ENCODE results near the gene IL12RB2. TPM values are rescaled to one million over a fixed set of nuclear protein-coding genes. Genes with fewer than 3 reads are reported as not detected.

The IL12RB2 gene
- total RNA-seq, 1 experiment from 2014 or later, result not detected

DNA sequence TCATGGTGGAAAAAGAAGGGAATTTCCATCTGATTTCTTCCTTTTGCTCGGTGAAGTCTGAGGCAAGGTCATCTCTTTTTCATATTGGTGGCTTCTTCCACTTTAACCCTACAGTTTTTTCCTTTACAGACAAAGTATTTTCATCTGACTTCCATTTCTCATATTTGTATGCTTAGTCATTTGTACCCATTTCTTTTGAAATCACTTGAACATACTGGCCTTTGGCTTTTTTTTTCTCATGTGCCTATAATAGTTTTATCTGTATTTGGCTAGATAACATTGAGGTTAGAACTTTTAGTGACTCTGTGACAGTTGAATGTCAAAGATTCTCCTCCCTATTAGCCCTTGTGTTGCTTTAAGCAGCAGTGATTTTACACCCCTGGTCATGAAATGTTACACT is 27.7 kb downstream of the IL12RB2 start:
- H3F3A ChIP-seq (ENCODE audit: low read length, unreplicated experiment), result no peaks in the 10 kb centered on the region
- H3K27ac ChIP-seq (ENCODE audit: low read length), result no peak overlapping the region
- DNase-seq (no peak), ATAC-seq (no peak)
- H3K79me2 ChIP-seq (ENCODE audit: low read length), result no peaks in the 10 kb centered on the region
- H2AFZ ChIP-seq (ENCODE audit: low read length), result no peak overlapping the region
- H3K9me3 ChIP-seq (ENCODE audit: low read length), result no peaks in the 10 kb centered on the region
- no peaks in the 10 kb centered on the region for H4K20me1 ChIP-seq (ENCODE audit: low read length)
- POLR2A ChIA-PET (ENCODE audit: unreplicated experiment), result no interaction called here
- H3K4me3 ChIP-seq (ENCODE audit: low read length), result no peak overlapping the region
- H3K9me2 ChIP-seq (replicated peaks; ENCODE audit: low read length), result no peaks in the 10 kb centered on the region
- TF ChIP-seq, protein P1, sequence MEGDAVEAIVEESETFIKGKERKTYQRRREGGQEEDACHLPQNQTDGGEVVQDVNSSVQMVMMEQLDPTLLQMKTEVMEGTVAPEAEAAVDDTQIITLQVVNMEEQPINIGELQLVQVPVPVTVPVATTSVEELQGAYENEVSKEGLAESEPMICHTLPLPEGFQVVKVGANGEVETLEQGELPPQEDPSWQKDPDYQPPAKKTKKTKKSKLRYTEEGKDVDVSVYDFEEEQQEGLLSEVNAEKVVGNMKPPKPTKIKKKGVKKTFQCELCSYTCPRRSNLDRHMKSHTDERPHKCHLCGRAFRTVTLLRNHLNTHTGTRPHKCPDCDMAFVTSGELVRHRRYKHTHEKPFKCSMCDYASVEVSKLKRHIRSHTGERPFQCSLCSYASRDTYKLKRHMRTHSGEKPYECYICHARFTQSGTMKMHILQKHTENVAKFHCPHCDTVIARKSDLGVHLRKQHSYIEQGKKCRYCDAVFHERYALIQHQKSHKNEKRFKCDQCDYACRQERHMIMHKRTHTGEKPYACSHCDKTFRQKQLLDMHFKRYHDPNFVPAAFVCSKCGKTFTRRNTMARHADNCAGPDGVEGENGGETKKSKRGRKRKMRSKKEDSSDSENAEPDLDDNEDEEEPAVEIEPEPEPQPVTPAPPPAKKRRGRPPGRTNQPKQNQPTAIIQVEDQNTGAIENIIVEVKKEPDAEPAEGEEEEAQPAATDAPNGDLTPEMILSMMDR (conservative IDR thresholded peaks at IDR 0.05; ENCODE audit: low read depth, low read length), result no peak
- TF ChIP-seq EZH2phosphoT487 (IDR thresholded peaks at IDR 0.05; ENCODE audit: borderline replicate concordance, low read length) (no peak), EZH2 (IDR thresholded peaks at IDR 0.05; ENCODE audit: low read length, unreplicated experiment) (no peak)
- H3K36me3 ChIP-seq (ENCODE audit: low read depth, low read length), result no peaks in the 10 kb centered on the region
- H3K27me3 ChIP-seq (ENCODE audit: low read length), result no peaks in the 10 kb centered on the region
- intact Hi-C loops (cut with micrococcal nuclease), result loop anchor here (10.0 kb wide), 1 partner anchor 191 kb away; no protein-coding TSS in a partner anchor
- H3K4me2 ChIP-seq (ENCODE audit: low read length), result no peak overlapping the region
- no peak overlapping the region for H3K9ac ChIP-seq (ENCODE audit: low read length)
- CTCF ChIA-PET, result no interaction called here
- BruUV-seq (replicated peaks), result no TSS peak
- peaks cover 12% of the 10 kb centered on the region for H3K4me1 ChIP-seq (ENCODE audit: insufficient read depth, low read length)

DNA sequence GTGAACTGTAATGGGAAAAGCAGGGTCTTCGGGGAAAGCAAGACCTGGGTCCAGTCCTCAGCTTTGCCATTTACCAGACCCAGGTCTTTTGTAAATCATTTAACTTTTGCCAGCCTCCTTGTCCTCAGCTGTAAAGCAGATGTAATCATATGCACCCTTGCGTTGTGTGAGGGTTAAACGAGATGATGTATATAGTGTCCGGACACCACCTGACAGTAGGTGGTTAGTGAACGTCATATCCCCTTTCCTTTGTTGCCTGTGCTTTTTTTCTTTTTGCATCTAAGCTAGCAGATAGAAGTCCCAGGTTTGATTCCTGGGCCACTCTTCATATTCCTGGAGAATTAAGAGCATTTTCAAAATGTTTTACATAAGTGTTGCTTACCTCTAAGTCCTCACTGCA is 28.5 kb downstream of the IL12RB2 start:
- ATAC-seq, result no peak
- no peak for DNase-seq
- H2AFZ ChIP-seq (ENCODE audit: low read length), result no peak overlapping the region
- H3K9ac ChIP-seq (ENCODE audit: low read length), result no peak overlapping the region
- no peaks in the 10 kb centered on the region for H3K9me3 ChIP-seq (ENCODE audit: low read length)
- no TSS peak for BruUV-seq (replicated peaks)
- no peak overlapping the region for H3K27ac ChIP-seq (ENCODE audit: low read length)
- intact Hi-C loops (cut with micrococcal nuclease), result loop anchor here (10.0 kb wide), 1 partner anchor 191 kb away; no protein-coding TSS in a partner anchor
- H3K4me2 ChIP-seq (ENCODE audit: low read length), result no peak overlapping the region
- no peaks in the 10 kb centered on the region for H3K9me2 ChIP-seq (replicated peaks; ENCODE audit: low read length)
- H3K4me1 ChIP-seq (ENCODE audit: insufficient read depth, low read length), result peaks cover 13% of the 10 kb centered on the region
- CTCF ChIA-PET, result no interaction called here
- POLR2A ChIA-PET (ENCODE audit: unreplicated experiment), result no interaction called here
- no peaks in the 10 kb centered on the region for H3K79me2 ChIP-seq (ENCODE audit: low read length)
- H3K4me3 ChIP-seq (ENCODE audit: low read length), result no peak overlapping the region
- no peaks in the 10 kb centered on the region for H3K27me3 ChIP-seq (ENCODE audit: low read length)
- no peaks in the 10 kb centered on the region for H4K20me1 ChIP-seq (ENCODE audit: low read length)
- TF ChIP-seq EZH2phosphoT487 (IDR thresholded peaks at IDR 0.05; ENCODE audit: borderline replicate concordance, low read length) (no peak), EZH2 (IDR thresholded peaks at IDR 0.05; ENCODE audit: low read length, unreplicated experiment) (no peak)
- TF ChIP-seq, protein P1 (conservative IDR thresholded peaks at IDR 0.05; ENCODE audit: low read depth, low read length), result no peak
- no peaks in the 10 kb centered on the region for H3K36me3 ChIP-seq (ENCODE audit: low read depth, low read length)
- no peaks in the 10 kb centered on the region for H3F3A ChIP-seq (ENCODE audit: low read length, unreplicated experiment)

DNA sequence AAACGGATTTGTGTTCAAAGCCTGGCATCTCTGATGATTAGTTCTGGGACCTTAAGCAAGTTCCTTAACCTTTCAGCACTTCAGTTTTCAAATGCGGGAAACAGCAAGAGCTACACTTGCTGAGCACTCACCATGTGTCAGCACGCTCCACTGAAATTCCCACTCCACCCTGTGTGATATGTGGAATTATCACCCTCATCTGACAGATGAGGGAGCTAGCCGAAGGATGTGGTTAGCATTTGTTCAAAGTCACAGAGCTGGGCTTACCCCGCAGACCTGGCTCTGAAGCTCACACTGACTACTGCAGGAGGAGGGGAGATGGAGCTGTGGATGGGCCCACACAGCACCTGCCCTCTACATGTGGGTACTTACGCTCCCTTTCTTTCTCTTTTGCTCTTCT is 29.1 kb downstream of the IL12RB2 start:
- Histone ChIP-seq H3K36me3 (ENCODE audit: low read depth, low read length) (no peaks in the 10 kb centered on the region), H3K4me3 (ENCODE audit: low read length) (no peak overlapping the region), H3K27me3 (ENCODE audit: low read length) (no peaks in the 10 kb centered on the region), H3K4me2 (ENCODE audit: low read length) (no peak overlapping the region), H3K9me2 (replicated peaks; ENCODE audit: low read length) (no peaks in the 10 kb centered on the region), H3K4me1 (ENCODE audit: insufficient read depth, low read length) (peaks cover 13% of the 10 kb centered on the region), H3K27ac (ENCODE audit: low read length) (no peak overlapping the region), H4K20me1 (ENCODE audit: low read length) (no peaks in the 10 kb centered on the region), H3K9me3 (ENCODE audit: low read length) (no peaks in the 10 kb centered on the region), H3F3A (ENCODE audit: low read length, unreplicated experiment) (no peaks in the 10 kb centered on the region), H3K9ac (ENCODE audit: low read length) (no peak overlapping the region), H2AFZ (ENCODE audit: low read length) (no peak overlapping the region), H3K79me2 (ENCODE audit: low read length) (no peaks in the 10 kb centered on the region)
- intact Hi-C loops (cut with micrococcal nuclease), result loop anchor here (10.0 kb wide), 1 partner anchor 192 kb away; no protein-coding TSS in a partner anchor
- no peak for ATAC-seq
- POLR2A ChIA-PET (ENCODE audit: unreplicated experiment), result no interaction called here
- no peak for DNase-seq
- CTCF ChIA-PET, result no interaction called here
- TF ChIP-seq EZH2 (IDR thresholded peaks at IDR 0.05; ENCODE audit: low read length, unreplicated experiment) (no peak), EZH2phosphoT487 (IDR thresholded peaks at IDR 0.05; ENCODE audit: borderline replicate concordance, low read length) (no peak)
- TF ChIP-seq, protein P1 (conservative IDR thresholded peaks at IDR 0.05; ENCODE audit: low read depth, low read length), result no peak
- BruUV-seq (replicated peaks), result no TSS peak
